Thyroid gland (tissue), 4 donors: ENCODE results near the gene OR2G3.

Source experiments
- CTCF ChIP-seq, 6 experiments: fragments of 200-600 bp in 3 of 6; fragments of 450-650 bp in 3 of 6; sonication (generic) in 3 of 6; IDR thresholded peaks; one replicate each; pipeline ENCODE4 v1.5.1; 2016 to 2019; ENCODE audit warnings: antibody characterized with exemption in 6 of 6, mild to moderate bottlenecking in 2 of 6, inconsistent platforms in 1 of 6, moderate library complexity in 1 of 6
- POLR2A ChIP-seq, 2 donors: fragments of 450-650 bp; IDR thresholded peaks; one replicate each; pipeline ENCODE4 v1.6.1; 2017; ENCODE audit warnings: antibody characterized with exemption in 2 of 2, mild to moderate bottlenecking in 2 of 2, moderate library complexity in 1 of 2

- no peak for TF ChIP-seq CTCF (IDR thresholded peaks at IDR 0.05)
- no peak for TF ChIP-seq POLR2A (IDR thresholded peaks at IDR 0.05)
These were observed 9.2 kb downstream of the OR2G3 start for GRCh38 chr1:247614625-247615024.
